Activated gamma-delta T cell (primary cell): ENCODE results near the gene C16orf96.

Experiments
- DNase-seq: peaks from one replicate; lab custom pipeline; 2025; lab: John Stamatoyannopoulos, UW

The C16orf96 gene

GRCh38 chr16:4525634-4526277 lies 30.4 kb upstream of the C16orf96 start:
- no peak for DNase-seq

- no peak for DNase-seq
Observed at GRCh38 chr16:4529085-4530060, 26.8 kb upstream of the C16orf96 start.

GRCh38 chr16:4531811-4532210 lies 24.3 kb upstream of the C16orf96 start:
- DNase-seq, result no peak

GRCh38 chr16:4532238-4532637 lies 23.9 kb upstream of the C16orf96 start:
- DNase-seq, result no peak

- no peak for DNase-seq
Observed at GRCh38 chr16:4533490-4533889, 22.6 kb upstream of the C16orf96 start.

GRCh38 chr16:4534151-4534790 lies 21.9 kb upstream of the C16orf96 start:
- DNase-seq, result no peak

- DNase-seq, result no peak
Observed at GRCh38 chr16:4535627-4536108, 20.5 kb upstream of the C16orf96 start.

- DNase-seq, result no peak
Observed at GRCh38 chr16:4536391-4537106, 19.6 kb upstream of the C16orf96 start.

GRCh38 chr16:4537376-4538343 lies 18.5 kb upstream of the C16orf96 start:
- no peak for DNase-seq

GRCh38 chr16:4538350-4539235 lies 17.5 kb upstream of the C16orf96 start, which contains the start of gene CDIP1:
CDIP1 (minus strand) TSS chr16:4538773; CDS start chr16:4514130, 24,643 bp downstream.
- peak; percentile 86 for DNase-seq

- DNase-seq, result no peak
Observed at GRCh38 chr16:4539716-4540284, 16.3 kb upstream of the C16orf96 start.

- no peak for DNase-seq
Observed at GRCh38 chr16:4544473-4544872, 11.7 kb upstream of the C16orf96 start.

GRCh38 chr16:4548124-4548523 lies 8.0 kb upstream of the C16orf96 start:
- DNase-seq, result no peak

- no peak for DNase-seq
Observed at GRCh38 chr16:4550591-4550990, 5.5 kb upstream of the C16orf96 start.

GRCh38 chr16:4552541-4552940 lies 3.6 kb upstream of the C16orf96 start:
- no peak for DNase-seq

- no peak for DNase-seq
Observed at GRCh38 chr16:4556580-4556979, 440 bp downstream of the C16orf96 start.

- no peak for DNase-seq
Observed at GRCh38 chr16:4557973-4558372, 1.8 kb downstream of the C16orf96 start.

- DNase-seq, result no peak
Observed at GRCh38 chr16:4561596-4561995, 5.5 kb downstream of the C16orf96 start.

GRCh38 chr16:4564661-4565267 lies 8.6 kb downstream of the C16orf96 start:
- DNase-seq, result no peak
